IPS-18a (cell line): ENCODE measurements around the gene NAA11.

ENCODE experiments used
- H3K27ac ChIP-seq: one replicate; pipeline ENCODE4 v1.5.1; 2013; ENCODE audit warnings: low read length
- H3K27me3 ChIP-seq: one replicate; pipeline ENCODE4 v1.6.1; 2013; ENCODE audit warnings: mild to moderate bottlenecking, low read length; ENCODE audit not compliant: control insufficient read depth, insufficient read depth
- H3K36me3 ChIP-seq: one replicate; pipeline ENCODE4 v1.6.1; 2013; ENCODE audit warnings: low read depth, low read length; ENCODE audit not compliant: control insufficient read depth
- H3K4me1 ChIP-seq: one replicate; pipeline ENCODE4 v1.6.1; 2013; ENCODE audit warnings: low read depth, low read length; ENCODE audit not compliant: control insufficient read depth
- H3K4me3 ChIP-seq: one replicate; pipeline ENCODE4 v1.5.1; 2013; ENCODE audit warnings: low read length
- H3K9ac ChIP-seq: one replicate; pipeline ENCODE4 v1.6.1; 2013; ENCODE audit warnings: mild to moderate bottlenecking, low read length, moderate library complexity
- H3K9me3 ChIP-seq: one replicate; pipeline ENCODE4 v1.6.1; 2013; ENCODE audit warnings: low read depth, low read length; ENCODE audit not compliant: control insufficient read depth

Gene NAA11

DNA sequence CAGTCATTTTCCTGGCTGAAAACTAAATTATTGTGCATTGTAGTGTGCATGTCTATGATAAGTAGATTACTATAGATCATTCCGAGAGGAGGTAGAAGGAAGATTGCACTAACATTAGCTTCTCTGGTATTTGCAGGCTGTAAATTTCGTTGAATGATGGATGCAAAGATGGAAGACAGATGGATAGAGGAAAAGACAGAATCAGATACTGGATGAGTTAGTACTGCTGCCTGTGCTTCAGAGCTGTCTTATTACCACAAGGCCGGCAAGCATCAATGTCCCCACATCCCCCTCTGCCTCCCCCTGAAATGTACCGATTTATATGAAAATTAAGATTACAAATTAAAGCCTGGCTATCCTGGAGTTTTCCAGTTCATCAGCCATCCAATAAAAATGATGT, 17.7 kb downstream of the NAA11 start:
- H3K4me3 ChIP-seq = no peak overlapping the region
- no peaks in the 10 kb centered on the region for H3K9me3 ChIP-seq
- no peaks in the 10 kb centered on the region for H3K27me3 ChIP-seq
- no peak overlapping the region for H3K9ac ChIP-seq
- peaks cover 3% of the 10 kb centered on the region for H3K4me1 ChIP-seq
- H3K27ac ChIP-seq = no peak overlapping the region
- H3K36me3 ChIP-seq = no peaks in the 10 kb centered on the region

- no peaks in the 10 kb centered on the region for H3K27me3 ChIP-seq
- H3K27ac ChIP-seq = no peak overlapping the region
- no peak overlapping the region for H3K9ac ChIP-seq
- H3K4me3 ChIP-seq = no peak overlapping the region
- no peaks in the 10 kb centered on the region for H3K9me3 ChIP-seq
- no peaks in the 10 kb centered on the region for H3K36me3 ChIP-seq
- peaks cover 3% of the 10 kb centered on the region for H3K4me1 ChIP-seq
Observed at GRCh38 chr4:79306795-79307194, 19.1 kb downstream of the NAA11 start.

DNA sequence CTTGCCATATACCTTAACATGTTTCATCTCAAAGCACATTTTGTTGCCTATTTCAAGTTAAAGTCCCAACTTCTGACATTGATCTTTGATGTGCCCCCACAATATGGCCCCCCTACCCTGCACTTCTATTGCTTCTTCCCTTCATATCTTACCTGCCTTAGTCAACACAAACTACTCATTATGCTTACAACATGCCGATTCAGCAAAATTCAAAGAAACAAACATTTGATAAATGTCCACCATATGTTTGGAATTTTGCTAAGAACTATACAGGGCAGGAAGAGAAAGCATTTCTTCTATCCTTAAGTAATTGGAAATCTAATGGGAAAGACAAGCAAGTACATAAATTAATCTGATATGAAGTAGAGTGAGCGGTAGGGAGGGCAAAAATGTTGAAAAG, 25.6 kb downstream of the NAA11 start:
- Histone ChIP-seq H3K9me3 (no peaks in the 10 kb centered on the region), H3K36me3 (no peaks in the 10 kb centered on the region), H3K4me3 (no peak overlapping the region), H3K4me1 (no peaks in the 10 kb centered on the region), H3K27ac (no peak overlapping the region), H3K9ac (no peak overlapping the region), H3K27me3 (no peaks in the 10 kb centered on the region)

DNA sequence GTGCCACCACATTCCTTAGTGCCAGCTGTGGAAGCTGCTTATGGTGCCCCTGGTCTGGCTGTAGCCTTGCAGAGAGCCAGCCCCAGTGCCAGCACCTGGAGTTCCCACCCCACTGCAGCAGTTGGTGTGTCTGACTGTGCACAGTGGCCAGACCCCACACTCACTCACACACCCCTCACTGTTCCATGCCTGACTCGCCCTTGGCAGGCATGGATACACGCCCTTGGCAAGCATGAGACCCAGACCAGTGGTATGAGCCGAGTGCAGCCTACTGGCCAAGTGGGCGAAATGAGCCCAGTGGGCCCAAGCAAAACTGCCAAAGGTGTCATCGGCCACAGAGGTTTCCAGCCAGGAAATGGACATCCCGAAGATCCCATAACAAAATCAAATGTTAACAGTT, 27.4 kb downstream of the NAA11 start:
- no peaks in the 10 kb centered on the region for H3K27me3 ChIP-seq

GRCh38 chr4:79298027-79298426, 27.8 kb downstream of the NAA11 start:
- no peak overlapping the region for H3K4me3 ChIP-seq
- H3K36me3 ChIP-seq = no peaks in the 10 kb centered on the region
- no peak overlapping the region for H3K9ac ChIP-seq
- no peak overlapping the region for H3K27ac ChIP-seq
- H3K4me1 ChIP-seq = no peaks in the 10 kb centered on the region
- no peaks in the 10 kb centered on the region for H3K9me3 ChIP-seq
- H3K27me3 ChIP-seq = no peaks in the 10 kb centered on the region

More for the DNA sequence above, 27.4 kb downstream of the NAA11 start:
- no peak overlapping the region for H3K27ac ChIP-seq
- H3K9ac ChIP-seq = no peak overlapping the region
- no peak overlapping the region for H3K4me3 ChIP-seq
- H3K4me1 ChIP-seq = no peaks in the 10 kb centered on the region
- H3K9me3 ChIP-seq = no peaks in the 10 kb centered on the region
- no peaks in the 10 kb centered on the region for H3K36me3 ChIP-seq

DNA sequence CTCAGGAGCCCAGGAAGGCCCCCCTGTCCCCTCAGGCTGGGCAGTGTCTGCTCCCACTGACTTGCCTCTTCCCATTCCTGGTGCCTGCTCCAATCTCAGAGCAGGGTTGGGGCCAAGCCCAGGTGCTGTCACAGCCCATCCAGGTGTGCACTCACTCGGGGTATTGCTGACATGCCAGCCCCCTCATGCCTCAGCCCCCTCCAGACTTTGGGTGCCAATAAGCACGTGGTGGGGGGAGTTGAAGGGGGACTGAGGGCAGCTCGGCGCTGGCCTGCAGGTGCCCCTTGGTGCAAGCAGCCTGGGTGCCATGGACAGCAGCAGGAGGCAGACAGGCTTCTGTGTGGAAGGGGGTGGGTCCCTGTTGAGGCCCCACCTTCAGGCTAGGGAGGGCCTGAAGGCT, 28.4 kb downstream of the NAA11 start:
- Histone ChIP-seq H3K9ac (no peak overlapping the region), H3K4me3 (no peak overlapping the region), H3K27ac (no peak overlapping the region), H3K36me3 (no peaks in the 10 kb centered on the region), H3K9me3 (no peaks in the 10 kb centered on the region), H3K27me3 (no peaks in the 10 kb centered on the region), H3K4me1 (no peaks in the 10 kb centered on the region)

- H3K27ac ChIP-seq = no peak overlapping the region
- H3K36me3 ChIP-seq = no peaks in the 10 kb centered on the region
- H3K4me3 ChIP-seq = no peak overlapping the region
- H3K9me3 ChIP-seq = no peaks in the 10 kb centered on the region
- H3K27me3 ChIP-seq = no peaks in the 10 kb centered on the region
- no peak overlapping the region for H3K9ac ChIP-seq
- H3K4me1 ChIP-seq = no peaks in the 10 kb centered on the region
Observed at GRCh38 chr4:79296768-79297428, 29.0 kb downstream of the NAA11 start.

DNA sequence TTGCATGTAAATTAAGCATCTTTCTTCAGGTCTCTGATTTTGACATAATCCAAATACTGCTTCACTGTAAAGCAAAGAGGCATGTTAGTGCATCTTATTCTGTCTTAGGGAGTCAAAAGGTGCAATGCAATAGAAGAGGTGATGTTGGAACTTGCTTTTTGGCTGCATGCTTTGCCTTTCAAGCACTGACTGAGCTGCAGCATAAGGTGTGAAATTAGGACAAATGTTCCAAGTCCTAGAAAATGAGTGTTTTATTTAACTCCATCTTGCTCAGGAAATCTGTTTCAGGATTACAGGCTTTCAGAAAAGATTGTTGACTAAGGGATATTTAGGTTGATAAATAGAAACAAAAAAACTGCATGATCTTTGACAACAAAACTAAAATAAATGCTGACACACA, 30.8 kb downstream of the NAA11 start:
- H3K9me3 ChIP-seq = no peaks in the 10 kb centered on the region
- H3K27me3 ChIP-seq = no peaks in the 10 kb centered on the region
- H3K4me3 ChIP-seq = no peak overlapping the region
- no peaks in the 10 kb centered on the region for H3K36me3 ChIP-seq
- no peak overlapping the region for H3K27ac ChIP-seq
- H3K9ac ChIP-seq = no peak overlapping the region
- no peaks in the 10 kb centered on the region for H3K4me1 ChIP-seq

- Histone ChIP-seq H3K27me3 (no peaks in the 10 kb centered on the region), H3K4me1 (no peaks in the 10 kb centered on the region), H3K9ac (no peak overlapping the region), H3K4me3 (no peak overlapping the region), H3K9me3 (no peaks in the 10 kb centered on the region), H3K36me3 (no peaks in the 10 kb centered on the region), H3K27ac (no peak overlapping the region)
Observed at GRCh38 chr4:79294064-79294463, 31.8 kb downstream of the NAA11 start.

- Histone ChIP-seq H3K4me3 (no peak overlapping the region), H3K27ac (no peak overlapping the region), H3K4me1 (no peaks in the 10 kb centered on the region), H3K36me3 (no peaks in the 10 kb centered on the region), H3K9me3 (no peaks in the 10 kb centered on the region), H3K9ac (no peak overlapping the region), H3K27me3 (no peaks in the 10 kb centered on the region)
Observed at GRCh38 chr4:79292008-79292407, 33.9 kb downstream of the NAA11 start.

GRCh38 chr4:79290376-79290775, 35.5 kb downstream of the NAA11 start:
- no peak overlapping the region for H3K27ac ChIP-seq
- H3K4me1 ChIP-seq = no peaks in the 10 kb centered on the region
- no peaks in the 10 kb centered on the region for H3K27me3 ChIP-seq
- no peak overlapping the region for H3K4me3 ChIP-seq
- H3K36me3 ChIP-seq = no peaks in the 10 kb centered on the region
- H3K9me3 ChIP-seq = no peaks in the 10 kb centered on the region
- no peak overlapping the region for H3K9ac ChIP-seq

- Histone ChIP-seq H3K36me3 (no peaks in the 10 kb centered on the region), H3K9ac (no peak overlapping the region)
Observed at GRCh38 chr4:79288185-79288584, 37.7 kb downstream of the NAA11 start.

More at GRCh38 chr4:79288185-79288584, 37.7 kb downstream of the NAA11 start:
- Histone ChIP-seq H3K4me3 (no peak overlapping the region), H3K4me1 (no peaks in the 10 kb centered on the region), H3K27ac (no peak overlapping the region), H3K27me3 (no peaks in the 10 kb centered on the region), H3K9me3 (no peaks in the 10 kb centered on the region)
